Dedifferentiated amniotic fluid mesenchymal stem cell (primary cell): ENCODE data around the gene GBP1.
"Not testable (repeated sequence)": the region's sequence is repeated elsewhere in the genome, so short reads cannot be mapped to it uniquely, and the experiment has no call there.

ENCODE experiments used
- DNase-seq: peaks from one replicate; pipeline ENCODE4 v3.0.0-alpha.2; 2016; ENCODE audit errors: extremely low spot score

GBP1 gene

GRCh38 chr1:89051300-89051954 is 13.6 kb downstream of the GBP1 start:
- DNase-seq: no peak

- DNase-seq: no peak
Measured at GRCh38 chr1:89050649-89051033, 14.4 kb downstream of the GBP1 start.

GRCh38 chr1:89049901-89050648 is 14.9 kb downstream of the GBP1 start:
- not testable (repeated sequence) for DNase-seq

GRCh38 chr1:89049187-89049586 is 15.8 kb downstream of the GBP1 start:
- DNase-seq: not testable (repeated sequence)

- no peak for DNase-seq
Measured at GRCh38 chr1:89047734-89048133, 17.3 kb downstream of the GBP1 start.

GRCh38 chr1:89046318-89047183 is 18.5 kb downstream of the GBP1 start:
- not testable (repeated sequence) for DNase-seq

- no peak for DNase-seq
Measured at GRCh38 chr1:89044970-89045721, 19.9 kb downstream of the GBP1 start.

- DNase-seq: no peak
Measured at GRCh38 chr1:89043940-89044339, 21.1 kb downstream of the GBP1 start.

- DNase-seq: no peak
Measured at GRCh38 chr1:89042491-89042890, 22.5 kb downstream of the GBP1 start.

- no peak for DNase-seq
Measured at GRCh38 chr1:89041721-89042120, 23.3 kb downstream of the GBP1 start.

- DNase-seq: no peak
Measured at GRCh38 chr1:89041119-89041641, 23.8 kb downstream of the GBP1 start.

GRCh38 chr1:89040315-89040626 is 24.7 kb downstream of the GBP1 start:
- no peak for DNase-seq

GRCh38 chr1:89037186-89037585 is 27.8 kb downstream of the GBP1 start:
- DNase-seq: no peak

GRCh38 chr1:89035080-89035479 is 29.9 kb downstream of the GBP1 start:
- no peak for DNase-seq

GRCh38 chr1:89034004-89034403 is 31.0 kb downstream of the GBP1 start:
- DNase-seq: not testable (repeated sequence)

GRCh38 chr1:89029051-89029450 is 36.0 kb downstream of the GBP1 start:
- DNase-seq: not testable (repeated sequence)

GRCh38 chr1:89025928-89026327 is 39.1 kb downstream of the GBP1 start:
- no peak for DNase-seq

- DNase-seq: no peak
Measured at GRCh38 chr1:89023026-89023425, 42.0 kb downstream of the GBP1 start.

- peak; percentile 68 for DNase-seq
Measured at GRCh38 chr1:89022167-89022959, 42.6 kb downstream of the GBP1 start, which contains the start of gene GBP3. TSS of gene GBP3 (minus strand) at chr1:89022866. CDS start at chr1:89020721, 2,145 bp downstream.

GRCh38 chr1:89018318-89018717 is 46.7 kb downstream of the GBP1 start:
- DNase-seq: not testable (repeated sequence)

GRCh38 chr1:89008511-89008910 is 56.5 kb downstream of the GBP1 start:
- no peak for DNase-seq
